Measurements from ENCODE around the gene SFXN5.

- no peak for TF ChIP-seq CTCF (IDR thresholded peaks at IDR 0.05; ENCODE audit: poor library complexity, severe bottlenecking)
- TF ChIP-seq RAD21 (conservative IDR thresholded peaks at IDR 0.05) = no peak
- no peak for TF ChIP-seq MXI1 (conservative IDR thresholded peaks at IDR 0.05; ENCODE audit: poor library complexity, severe bottlenecking)
- TF ChIP-seq SMC3 (conservative IDR thresholded peaks at IDR 0.05; ENCODE audit: poor library complexity) = no peak
- no peak for TF ChIP-seq EP300 (conservative IDR thresholded peaks at IDR 0.05; ENCODE audit: poor library complexity, severe bottlenecking)
- TF ChIP-seq EZH2 (IDR thresholded peaks at IDR 0.05; ENCODE audit: borderline replicate concordance, insufficient read depth, low read length, poor library complexity, severe bottlenecking) = no peak
Measured at GRCh38 chr2:73101626-73102256, 30.2 kb upstream of the SFXN5 start.

Measured in neural cell (in vitro differentiated cells).